KMS-11 (cell line): Measurements from ENCODE around the gene TRPV5.

Experiments used
- H2AFZ ChIP-seq: fragments of 200-600 bp; sonication (generic); 2 replicates; pipeline ENCODE4 v1.6.1; 2016; ENCODE audit warnings: antibody characterized with exemption, mixed run types, low read depth
- H3K27ac ChIP-seq: fragments of 200-600 bp; sonication (generic); 2 replicates; pipeline ENCODE4 v1.6.1; 2016; ENCODE audit warnings: mild to moderate bottlenecking, mixed run types
- H3K27me3 ChIP-seq: fragments of 200-600 bp; sonication (generic); 2 replicates; pipeline ENCODE4 v1.6.1; 2017; ENCODE audit warnings: mild to moderate bottlenecking, low read depth, mixed run types, moderate library complexity; ENCODE audit not compliant: insufficient read depth
- H3K36me3 ChIP-seq: fragments of 200-600 bp; sonication (generic); 2 replicates; pipeline ENCODE4 v1.6.1; 2017; ENCODE audit warnings: mild to moderate bottlenecking, mixed run types; ENCODE audit not compliant: insufficient read depth
- H3K4me1 ChIP-seq: fragments of 200-600 bp; sonication (generic); 2 replicates; pipeline ENCODE4 v1.6.1; 2016; ENCODE audit warnings: mild to moderate bottlenecking, low read depth, mixed run types; ENCODE audit not compliant: poor library complexity, severe bottlenecking
- H3K4me2 ChIP-seq: fragments of 200-600 bp; sonication (generic); 2 replicates; pipeline ENCODE4 v1.7.0; 2016; ENCODE audit warnings: mild to moderate bottlenecking, mixed run types
- H3K4me3 ChIP-seq: fragments of 200-600 bp; sonication (generic); IDR thresholded peaks from 2 replicates; pipeline ENCODE4 v1.6.1; 2017; ENCODE audit warnings: low read depth, low read length, mixed read lengths; ENCODE audit not compliant: insufficient read depth
- H3K79me2 ChIP-seq: fragments of 200-600 bp; sonication (generic); 2 replicates; pipeline ENCODE4 v1.6.1; 2016; ENCODE audit warnings: low read depth, mixed run types; ENCODE audit not compliant: insufficient read depth
- H3K9ac ChIP-seq: fragments of 200-600 bp; sonication (generic); 2 replicates; pipeline ENCODE4 v1.6.1; 2016; ENCODE audit warnings: mild to moderate bottlenecking, mixed run types
- H4K20me1 ChIP-seq: fragments of 200-600 bp; sonication (generic); 2 replicates; pipeline ENCODE4 v1.6.1; 2016; ENCODE audit warnings: mild to moderate bottlenecking, mixed run types; ENCODE audit not compliant: insufficient read depth
- CTCF ChIP-seq: fragments of 200-600 bp; sonication (generic); conservative IDR thresholded peaks from 2 replicates; pipeline ENCODE4 v1.6.1; 2017; ENCODE audit warnings: low read depth, mild to moderate bottlenecking, antibody characterized with exemption, low read length, moderate library complexity, mixed read lengths

Gene TRPV5

GRCh38 chr7:142927949-142928348 is 5.6 kb downstream of the TRPV5 start:
- Histone ChIP-seq H3K79me2 (no peaks in the 10 kb centered on the region), H3K4me1 (no peaks in the 10 kb centered on the region), H4K20me1 (no peaks in the 10 kb centered on the region), H3K9ac (no peak overlapping the region), H3K4me3 (no peak overlapping the region), H2AFZ (no peak overlapping the region), H3K4me2 (no peak overlapping the region), H3K36me3 (no peaks in the 10 kb centered on the region), H3K27me3 (no peaks in the 10 kb centered on the region), H3K27ac (no peak overlapping the region)
- TF ChIP-seq CTCF, result no peak

- TF ChIP-seq CTCF, result no peak
- Histone ChIP-seq H2AFZ (no peak overlapping the region), H3K36me3 (no peaks in the 10 kb centered on the region), H3K4me2 (no peak overlapping the region), H3K27ac (no peak overlapping the region), H3K79me2 (no peaks in the 10 kb centered on the region), H3K9ac (no peak overlapping the region), H3K27me3 (no peaks in the 10 kb centered on the region), H4K20me1 (no peaks in the 10 kb centered on the region), H3K4me1 (no peaks in the 10 kb centered on the region), H3K4me3 (no peak overlapping the region)
Measured at GRCh38 chr7:142927085-142927745, 6.3 kb downstream of the TRPV5 start.

DNA sequence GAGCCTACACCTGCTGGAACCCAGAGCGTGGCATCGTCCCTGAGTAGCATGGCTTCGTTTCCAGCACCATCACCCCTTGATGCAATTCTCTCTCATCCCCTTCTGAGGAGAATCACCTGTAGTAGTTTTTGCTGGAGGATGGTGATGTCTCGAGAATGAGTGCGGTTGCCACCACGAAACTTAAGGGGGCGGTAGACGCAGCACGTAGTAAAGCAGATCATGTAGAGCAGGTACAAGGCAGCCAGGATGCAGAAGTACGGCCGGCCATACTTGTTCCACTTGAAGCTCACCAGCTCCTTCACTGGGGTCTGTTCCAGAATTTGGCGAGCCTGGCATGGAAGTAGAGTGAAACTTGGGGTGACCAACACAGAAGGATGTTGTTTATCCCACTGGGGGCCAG is 8.1 kb downstream of the TRPV5 start:
- no peak overlapping the region for H3K4me2 ChIP-seq
- no peaks in the 10 kb centered on the region for H3K79me2 ChIP-seq
- no peak overlapping the region for H3K4me3 ChIP-seq
- no peaks in the 10 kb centered on the region for H3K4me1 ChIP-seq
- no peak overlapping the region for H3K27ac ChIP-seq
- TF ChIP-seq CTCF, result 0 out of 2 replicates have a peak, but pooled peaks have one; percentile 16
- no peak overlapping the region for H2AFZ ChIP-seq
- H3K27me3 ChIP-seq, result no peaks in the 10 kb centered on the region
- no peaks in the 10 kb centered on the region for H4K20me1 ChIP-seq
- no peak overlapping the region for H3K9ac ChIP-seq
- no peaks in the 10 kb centered on the region for H3K36me3 ChIP-seq

GRCh38 chr7:142923391-142923790 is 10.2 kb downstream of the TRPV5 start:
- H3K79me2 ChIP-seq, result no peaks in the 10 kb centered on the region
- H3K4me3 ChIP-seq, result no peak overlapping the region
- TF ChIP-seq CTCF, result no peak
- no peaks in the 10 kb centered on the region for H4K20me1 ChIP-seq
- no peaks in the 10 kb centered on the region for H3K36me3 ChIP-seq
- no peak overlapping the region for H3K4me2 ChIP-seq
- no peak overlapping the region for H3K9ac ChIP-seq
- H3K4me1 ChIP-seq, result no peaks in the 10 kb centered on the region
- no peak overlapping the region for H2AFZ ChIP-seq
- no peaks in the 10 kb centered on the region for H3K27me3 ChIP-seq
- H3K27ac ChIP-seq, result no peak overlapping the region
